Esophagus squamous epithelium (tissue), 4 donors: ENCODE data around the gene ARHGEF11.

Source experiments
- CTCF ChIP-seq, 6 experiments: fragments of 450-650 bp in 4 of 6; fragments of 200-600 bp in 2 of 6; sonication (generic) in 2 of 6; IDR thresholded peaks; one replicate each; pipeline ENCODE4 v1.5.1; 2016 to 2019; ENCODE audit warnings: antibody characterized with exemption in 6 of 6, mild to moderate bottlenecking in 4 of 6, moderate library complexity in 4 of 6
- POLR2A ChIP-seq, 4 donors: fragments of 450-650 bp; IDR thresholded peaks; one replicate each; pipeline ENCODE4 v1.6.1; 2017; ENCODE audit warnings: antibody characterized with exemption in 4 of 4, mild to moderate bottlenecking in 4 of 4, moderate library complexity in 3 of 4

- TF ChIP-seq CTCF (IDR thresholded peaks at IDR 0.05) (no peak), POLR2A (IDR thresholded peaks at IDR 0.05) (no peak)
Measured at GRCh38 chr1:156931974-156932710, 113.4 kb downstream of the ARHGEF11 start.
